Breast epithelium (tissue), 4 donors: ENCODE results near the gene GALNT10. TPM values are rescaled to one million over a fixed set of nuclear protein-coding genes. Genes with fewer than 3 reads are reported as not detected.

Experiments used
- DNase-seq, 2 donors: peaks; one replicate each; pipeline ENCODE4 v3.0.0-alpha.2; 2019; ENCODE audit warnings: low spot score in 2 of 2
- H3K27ac ChIP-seq, 2 donors: fragments of 200-600 bp; sonication (generic) in 1 of 2; one replicate each; pipeline ENCODE4 v1.5.1; 2016 to 2019; ENCODE audit warnings: mild to moderate bottlenecking in 1 of 2
- H3K27me3 ChIP-seq, 2 donors: fragments of 200-600 bp; sonication (generic) in 1 of 2; one replicate each; pipeline versions ENCODE4 v1.5.1 to v1.6.0; 2017 to 2019; ENCODE audit warnings: control low read depth in 1 of 2, mild to moderate bottlenecking in 1 of 2
- H3K36me3 ChIP-seq: fragments of 200-600 bp; one replicate; pipeline ENCODE4 v1.5.1; 2019
- H3K4me1 ChIP-seq, 2 donors: fragments of 200-600 bp; sonication (generic); one replicate each; pipeline ENCODE4 v1.5.1; 2016 to 2019; ENCODE audit warnings: control low read depth in 1 of 2
- H3K4me3 ChIP-seq, 3 donors: fragments of 200-600 bp; sonication (generic); 1 replicate in 2 of 3; 2 replicates in 1 of 3; pipeline ENCODE4 v1.5.1; 2016 to 2019; ENCODE audit warnings: mild to moderate bottlenecking in 3 of 3, moderate library complexity in 2 of 3
- H3K9me3 ChIP-seq, 2 donors: fragments of 200-600 bp; sonication (generic) in 1 of 2; one replicate each; pipeline ENCODE4 v1.5.1; 2016 to 2019; ENCODE audit warnings: control low read depth in 1 of 2
- CTCF ChIP-seq, 3 donors: fragments of 450-650 bp; IDR thresholded peaks; one replicate each; pipeline ENCODE4 v1.5.1; 2016 to 2017; ENCODE audit warnings: antibody characterized with exemption in 3 of 3, mild to moderate bottlenecking in 3 of 3, moderate library complexity in 3 of 3
- POLR2A ChIP-seq: fragments of 450-650 bp; IDR thresholded peaks from one replicate; pipeline ENCODE4 v1.6.1; 2016; ENCODE audit warnings: antibody characterized with exemption, mild to moderate bottlenecking, moderate library complexity
- POLR2AphosphoS5 ChIP-seq, 3 donors: sonication (generic); formaldehyde crosslinking; IDR thresholded peaks; one replicate each; pipeline ENCODE4 v1.6.1; 2017; ENCODE audit warnings: antibody characterized with exemption in 3 of 3
- intact Hi-C: fragments of 100-400 bp; cut with DNase I; formaldehyde crosslinking; loops from one replicate; pipeline ENCODE4 v1.15.1; 2023; ENCODE audit warnings: low total_unique reads
- total RNA-seq, 3 donors: library from RNA; depleted of rRNA; stranded (reverse); fragments of >200 nt; gene quantifications; one replicate each; pipeline ENCODE4 v1.1.0, GENCODE V29; 2016

Gene GALNT10
- total RNA-seq, 3 donors from 2014 or later: 32.8 to 67.2 (median 34.1) TPM

DNA sequence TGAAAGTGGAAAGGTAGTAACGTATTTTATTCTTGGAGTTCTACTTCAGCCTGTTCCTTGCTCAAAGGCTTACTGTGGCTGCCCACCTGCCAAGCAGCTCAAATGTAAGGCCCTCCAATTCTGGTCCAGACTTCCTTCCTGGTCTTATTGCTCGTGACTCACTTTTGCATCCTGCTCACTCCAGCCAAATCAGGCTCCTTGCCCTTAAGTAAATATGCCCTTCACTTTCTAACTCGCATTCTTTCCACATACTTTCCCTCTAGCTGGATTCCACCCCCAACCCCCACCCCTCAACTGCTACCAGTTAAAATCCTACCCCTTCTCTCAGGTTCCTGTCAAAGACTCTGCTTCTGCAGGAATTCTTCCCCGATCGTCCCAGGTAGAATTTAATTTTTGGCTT, 96.6 kb downstream of the GALNT10 start:
- Histone ChIP-seq H3K27me3 (no peaks in the 10 kb centered on the region), H3K36me3 (no peaks in the 10 kb centered on the region), H3K9me3 (no peaks in the 10 kb centered on the region), H3K27ac (peak overlapping the region; percentile 77 to 85), H3K4me3 (no peak overlapping the region), H3K4me1 (no peaks in the 10 kb centered on the region)
- TF ChIP-seq CTCF (IDR thresholded peaks at IDR 0.05): no peak
- TF ChIP-seq POLR2A: no peak
- intact Hi-C loops: no loop called here
- DNase-seq: peak in 1 of 2 donors; percentile 34

DNA sequence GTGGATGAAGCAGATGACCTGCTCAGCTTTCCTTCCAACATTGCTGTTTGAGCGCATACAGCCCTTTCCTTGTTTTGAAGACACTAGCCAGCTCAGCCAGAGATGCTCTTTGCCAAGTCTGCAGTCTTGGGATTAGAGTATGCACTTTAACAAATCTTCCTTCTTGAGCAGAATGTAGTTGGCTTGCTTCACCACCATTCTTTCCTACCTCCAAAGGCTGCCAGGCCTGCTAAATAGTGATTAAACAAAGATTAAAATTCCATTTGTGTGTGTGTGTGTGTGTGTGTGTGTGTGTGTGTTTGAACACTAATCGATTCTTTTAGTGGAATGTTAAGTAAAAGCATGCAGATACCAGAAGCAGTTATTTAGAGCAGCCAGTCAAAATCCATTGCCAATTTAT, 97.6 kb downstream of the GALNT10 start:
- Histone ChIP-seq H3K27ac (peak overlapping the region; percentile 77 to 85), H3K9me3 (no peaks in the 10 kb centered on the region), H3K27me3 (no peaks in the 10 kb centered on the region), H3K4me3 (no peak overlapping the region), H3K36me3 (no peaks in the 10 kb centered on the region), H3K4me1 (no peaks in the 10 kb centered on the region)
- TF ChIP-seq POLR2AphosphoS5 (IDR thresholded peaks at IDR 0.05) (no peak), POLR2A (no peak), CTCF (IDR thresholded peaks at IDR 0.05) (no peak)
- intact Hi-C loops: no loop called here
- DNase-seq: peak in 1 of 2 donors; percentile 62

GRCh38 chr5:154291917-154292316, 101.4 kb downstream of the GALNT10 start:
- TF ChIP-seq POLR2AphosphoS5 (IDR thresholded peaks at IDR 0.05) (no peak), CTCF (IDR thresholded peaks at IDR 0.05) (no peak), POLR2A (no peak)
- no peak for DNase-seq
- Histone ChIP-seq H3K9me3 (no peaks in the 10 kb centered on the region), H3K4me1 (no peaks in the 10 kb centered on the region), H3K27me3 (no peaks in the 10 kb centered on the region), H3K4me3 (no peak overlapping the region), H3K36me3 (no peaks in the 10 kb centered on the region), H3K27ac (no peak overlapping the region)
- intact Hi-C loops: no loop called here

DNA sequence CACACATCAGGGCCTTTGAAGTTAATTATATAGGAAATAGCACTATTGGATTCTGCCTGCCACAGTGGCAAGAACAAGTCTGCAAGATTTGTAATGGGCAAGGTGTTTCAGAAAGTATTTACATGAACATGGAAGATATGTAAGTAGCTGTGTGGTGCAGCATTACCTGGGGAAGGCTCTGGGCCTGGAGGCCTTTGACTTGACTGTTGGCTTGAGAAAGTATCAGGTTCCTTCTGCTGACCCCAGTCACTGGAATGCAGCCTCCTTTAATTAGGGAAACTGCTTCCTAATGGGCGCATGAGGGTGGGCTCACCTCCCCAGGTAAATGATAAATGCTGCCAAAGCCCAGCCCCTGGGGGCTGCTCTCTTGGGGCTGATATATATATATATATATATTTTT, 102.7 kb downstream of the GALNT10 start:
- Histone ChIP-seq H3K9me3 (no peaks in the 10 kb centered on the region), H3K4me3 (no peak overlapping the region), H3K27me3 (no peaks in the 10 kb centered on the region), H3K4me1 (no peaks in the 10 kb centered on the region), H3K36me3 (no peaks in the 10 kb centered on the region), H3K27ac (no peak overlapping the region)
- TF ChIP-seq POLR2AphosphoS5 (IDR thresholded peaks at IDR 0.05) (no peak), POLR2A (no peak), CTCF (IDR thresholded peaks at IDR 0.05) (no peak)
- intact Hi-C loops: no loop called here
- no peak for DNase-seq

GRCh38 chr5:154295551-154295950, 105.0 kb downstream of the GALNT10 start:
- Histone ChIP-seq H3K9me3 (no peaks in the 10 kb centered on the region), H3K27ac (peak overlapping the region in 1 of 2 donors; percentile 2), H3K4me1 (no peaks in the 10 kb centered on the region), H3K36me3 (no peaks in the 10 kb centered on the region), H3K27me3 (no peaks in the 10 kb centered on the region), H3K4me3 (no peak overlapping the region)
- DNase-seq: no peak
- intact Hi-C loops: no loop called here
- no peak for TF ChIP-seq POLR2AphosphoS5 (IDR thresholded peaks at IDR 0.05)
- no peak for TF ChIP-seq POLR2A
- no peak for TF ChIP-seq CTCF (IDR thresholded peaks at IDR 0.05)
